ENCODE measurements around the gene NPTX1.

Gene NPTX1

DNA sequence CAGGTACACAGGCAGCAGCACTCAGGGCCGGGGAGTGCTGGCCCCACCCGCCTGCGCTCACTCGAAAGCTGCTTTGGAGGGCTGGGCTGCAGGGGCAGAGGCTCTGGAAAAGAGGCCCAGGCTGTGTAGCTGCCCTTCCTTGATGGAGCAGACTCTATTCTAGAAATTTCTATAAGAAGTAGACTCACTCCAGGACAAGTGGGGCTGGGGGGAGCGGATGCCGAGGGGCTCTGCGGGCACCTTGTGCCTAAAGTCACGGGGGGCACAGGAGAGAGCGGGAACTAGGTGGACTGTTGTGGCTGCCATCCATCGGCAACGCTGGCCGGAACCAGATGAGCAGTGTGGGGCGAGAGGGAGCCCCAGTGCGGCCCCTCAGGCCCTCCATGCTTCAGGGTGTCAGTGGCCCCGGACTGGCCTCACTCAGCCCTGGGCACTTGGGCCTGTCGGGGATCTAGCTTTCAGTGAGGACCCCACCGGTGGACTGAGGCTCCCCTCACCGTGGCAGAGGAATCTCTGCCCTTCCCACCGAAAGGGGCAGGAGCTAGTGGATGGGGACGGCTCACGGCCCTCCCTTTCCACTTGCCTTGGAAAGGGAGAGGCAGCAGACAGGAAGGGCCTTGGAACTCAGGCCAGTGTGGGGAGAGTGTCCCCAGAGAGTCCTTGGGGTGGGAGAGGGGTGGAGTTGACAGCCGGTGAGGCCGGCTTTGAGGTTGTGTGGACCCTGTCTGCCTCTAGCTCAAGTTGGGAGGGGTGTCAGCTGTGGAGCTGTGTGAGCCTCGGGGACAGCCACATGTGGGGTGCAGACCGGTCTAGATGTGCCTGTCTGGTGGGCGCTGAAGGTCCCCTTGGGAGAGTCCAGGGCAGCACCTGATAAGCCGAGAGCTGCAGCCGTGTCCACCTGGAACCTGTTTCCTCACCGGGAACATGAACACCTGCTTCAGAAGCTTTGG lies 44.9 kb downstream of the NPTX1 start:
- FAIRE-seq (no peak), DNase-seq (ENCODE audit: extremely low spot score, insufficient read length, low read depth) (no peak)

GRCh38 chr17:80430446-80431245 lies 45.8 kb downstream of the NPTX1 start:
- FAIRE-seq (no peak), DNase-seq (ENCODE audit: extremely low spot score, insufficient read length, low read depth) (no peak)

DNA sequence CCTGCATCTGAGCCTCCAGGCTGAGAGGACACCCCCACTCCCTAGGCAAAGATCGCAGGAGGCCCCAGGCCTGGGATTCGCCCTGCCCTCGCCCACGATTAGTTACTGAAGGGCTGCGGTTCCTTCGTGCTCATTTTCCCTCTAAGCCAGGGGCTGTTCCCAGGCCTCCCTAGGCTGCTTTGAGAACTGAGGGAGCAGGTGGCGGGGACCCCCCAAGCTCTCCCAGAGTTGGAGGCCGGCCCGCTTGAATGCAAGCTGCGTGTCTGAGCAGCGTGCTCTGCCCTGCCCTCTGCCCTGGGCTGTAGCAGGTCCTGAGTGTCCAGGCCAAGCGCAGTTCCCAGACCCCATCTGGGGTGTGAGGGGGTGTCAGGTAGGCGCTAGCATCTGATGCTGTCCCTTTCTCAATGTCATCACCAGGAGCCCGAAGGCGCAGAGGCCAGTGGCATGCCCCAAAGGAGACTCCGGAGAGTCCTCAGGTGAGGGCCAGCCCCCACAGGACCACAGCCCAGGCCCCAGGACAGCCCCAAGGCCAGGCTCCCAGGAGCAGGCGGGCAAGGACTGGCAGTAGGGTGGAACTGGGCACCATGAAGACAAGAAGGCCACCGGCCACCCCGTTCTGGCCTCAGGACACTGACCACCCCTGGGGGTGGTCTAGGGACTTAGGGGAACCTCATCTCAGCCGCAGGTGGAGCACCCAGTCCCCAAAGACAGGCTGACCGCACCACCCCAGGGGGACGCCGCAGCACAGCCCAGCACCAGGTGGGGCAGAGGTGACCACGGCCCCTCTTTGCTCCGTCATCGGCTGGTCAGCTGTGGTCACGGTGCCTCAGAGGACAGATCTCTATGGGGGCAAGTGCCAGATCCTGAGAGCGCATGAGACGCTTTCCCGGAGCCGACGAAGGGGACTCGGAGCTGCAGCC lies 46.8 kb downstream of the NPTX1 start:
- FAIRE-seq, result no peak

DNA sequence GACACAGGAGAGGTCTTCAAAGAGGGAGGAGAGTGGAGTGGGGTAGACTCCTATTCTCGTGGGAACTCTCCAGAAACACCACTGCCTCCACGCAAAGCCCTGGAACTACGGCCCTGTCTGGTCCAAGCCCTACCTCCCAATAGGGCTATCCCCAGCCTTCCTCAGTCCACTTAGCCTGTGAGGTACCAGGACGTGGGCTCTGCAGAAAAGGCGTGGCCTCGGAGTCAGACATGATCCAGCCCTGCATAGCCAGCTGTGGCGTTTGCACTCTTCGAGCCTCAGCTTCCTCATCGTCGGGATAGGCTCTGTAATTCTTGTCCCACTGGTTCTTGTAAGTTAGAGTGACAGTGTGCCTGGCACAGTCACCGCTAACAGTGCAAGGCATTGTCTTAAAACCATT lies 47.6 kb downstream of the NPTX1 start:
- no peak for DNase-seq (ENCODE audit: extremely low spot score, insufficient read length, low read depth)
- no peak for FAIRE-seq

More for the DNA sequence above, 46.8 kb downstream of the NPTX1 start:
- no peak for DNase-seq (ENCODE audit: extremely low spot score, insufficient read length, low read depth)

GRCh38 chr17:80428363-80428762 lies 48.0 kb downstream of the NPTX1 start:
- FAIRE-seq, result no peak
- no peak for DNase-seq (ENCODE audit: extremely low spot score, insufficient read length, low read depth)

DNA sequence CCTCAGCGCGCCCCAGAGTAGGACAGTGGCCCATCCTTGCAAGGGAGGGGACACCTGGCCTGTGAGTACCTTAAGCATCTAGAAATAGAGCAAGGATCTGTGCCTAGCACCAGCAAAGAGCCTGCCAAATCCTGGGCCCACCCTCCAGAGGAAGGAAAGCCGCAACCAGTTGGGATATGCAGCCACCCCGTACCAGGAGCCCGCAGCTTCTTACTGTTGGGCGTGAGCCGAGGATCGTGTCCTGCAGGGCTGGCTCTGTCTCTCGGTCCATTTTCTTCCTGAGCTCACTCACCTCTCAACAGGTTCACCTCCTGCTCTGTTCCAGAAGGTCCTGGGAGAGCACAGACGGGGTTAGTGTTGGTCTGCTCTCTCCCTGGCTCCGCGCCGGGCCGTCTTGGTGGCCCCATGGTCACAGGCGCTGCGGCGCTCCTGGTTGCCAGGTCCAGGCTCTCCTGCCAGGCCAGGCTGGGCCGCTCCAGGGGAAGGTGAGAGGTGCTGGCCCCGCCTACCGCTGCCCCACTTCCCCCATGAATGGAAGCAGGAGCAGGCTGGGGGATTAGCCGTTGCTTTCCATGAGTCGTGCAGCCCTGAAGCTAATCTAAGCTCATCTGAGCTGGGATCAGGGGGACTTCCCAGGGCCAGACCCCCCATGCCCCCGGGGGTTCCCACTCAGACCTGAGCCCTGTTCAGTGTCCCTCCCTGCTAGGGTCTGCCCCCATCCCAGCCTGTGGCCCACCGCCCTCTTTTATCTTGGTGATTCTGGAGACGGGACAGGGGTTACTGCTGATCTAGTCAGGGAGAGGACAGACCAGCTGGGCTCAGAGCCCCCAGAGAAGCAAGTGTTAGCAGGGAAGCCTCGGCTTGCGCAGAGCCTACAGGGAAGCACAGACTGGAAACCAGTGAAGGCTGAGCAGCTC lies 48.8 kb downstream of the NPTX1 start:
- no peak for FAIRE-seq
- no peak for DNase-seq (ENCODE audit: extremely low spot score, insufficient read length, low read depth)

- FAIRE-seq, result peak; percentile 90
- peak; percentile 89 for DNase-seq (ENCODE audit: extremely low spot score, insufficient read length, low read depth)
These were observed 49.6 kb downstream of the NPTX1 start for GRCh38 chr17:80426671-80427326.

DNA sequence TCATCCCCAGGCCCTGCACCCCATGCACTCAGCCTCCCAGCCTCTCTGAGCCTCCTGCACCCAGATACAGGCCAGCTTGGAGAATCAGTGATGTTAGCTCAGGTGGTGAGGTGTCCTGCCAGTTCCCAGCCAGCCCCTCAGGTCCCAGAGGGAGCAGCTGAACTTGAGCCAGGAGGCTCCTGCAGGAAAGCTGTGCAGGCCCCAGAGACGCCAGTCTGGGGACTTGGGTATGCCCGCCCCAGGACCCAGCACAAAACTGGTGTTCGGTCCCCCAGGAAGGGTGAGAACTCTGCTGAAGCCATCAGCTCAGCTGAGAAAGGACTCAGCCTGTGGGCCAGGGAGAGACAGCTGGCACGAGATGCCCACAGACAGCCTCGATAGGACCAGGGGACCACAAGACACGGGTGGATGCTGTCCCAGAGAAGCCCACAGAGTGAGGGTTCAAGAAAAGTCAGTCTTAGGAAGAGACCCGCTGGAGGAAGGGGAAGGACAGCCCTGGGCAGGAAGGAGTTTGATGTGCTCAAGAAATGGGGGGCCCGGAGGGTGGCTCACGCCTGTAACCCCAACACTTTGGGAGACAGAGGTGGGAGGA lies 50.5 kb downstream of the NPTX1 start:
- DNase-seq (ENCODE audit: extremely low spot score, insufficient read length, low read depth), result no peak
- no peak for FAIRE-seq

DNA sequence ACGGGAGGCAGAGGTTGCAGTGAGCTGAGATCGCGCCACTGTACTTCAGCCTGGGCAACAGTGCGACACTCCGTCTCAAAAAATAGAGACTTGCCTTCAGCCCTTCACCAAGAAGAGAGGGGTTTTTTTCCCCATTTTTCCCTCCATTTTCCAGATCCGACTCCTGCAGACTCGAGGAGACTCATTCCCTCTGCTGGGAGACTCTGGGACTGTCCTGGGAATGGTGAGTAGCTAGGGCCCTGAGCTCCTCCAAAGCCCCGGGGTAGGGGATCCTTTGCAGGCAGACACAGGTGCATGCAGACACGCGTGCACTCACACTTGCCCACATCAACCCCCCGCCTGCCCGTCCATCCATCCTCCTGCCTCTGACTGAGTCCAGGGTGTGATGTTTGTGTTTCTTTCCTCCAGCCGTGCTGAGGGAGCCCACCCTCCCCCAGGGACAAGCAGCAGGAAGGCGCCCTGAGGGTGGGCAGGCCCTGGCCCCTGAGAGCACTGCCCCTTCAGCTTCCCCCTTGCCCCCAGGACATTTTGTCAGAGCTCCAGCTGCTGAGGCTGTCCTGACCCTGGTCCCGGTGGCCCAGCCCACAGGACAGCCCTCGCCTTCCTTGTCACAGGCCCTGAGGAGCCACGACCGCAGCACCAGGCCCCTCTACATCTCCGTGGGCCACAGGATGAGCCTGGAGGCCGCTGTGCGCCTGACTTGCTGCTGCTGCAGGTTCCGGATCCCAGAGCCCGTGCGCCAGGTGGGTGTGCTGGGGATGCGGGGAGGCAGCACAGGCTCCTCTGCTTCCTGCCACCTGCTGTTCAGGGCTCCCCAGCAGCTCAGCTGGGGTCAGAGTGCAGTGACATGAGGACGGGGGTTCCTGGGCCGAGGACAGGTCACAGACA lies 51.3 kb downstream of the NPTX1 start:
- no peak for DNase-seq (ENCODE audit: extremely low spot score, insufficient read length, low read depth)

GRCh38 chr17:80424261-80424660 lies 52.1 kb downstream of the NPTX1 start:
- FAIRE-seq, result no peak
- no peak for DNase-seq (ENCODE audit: extremely low spot score, insufficient read length, low read depth)

More for the DNA sequence above, 51.3 kb downstream of the NPTX1 start:
- FAIRE-seq, result no peak

DNA sequence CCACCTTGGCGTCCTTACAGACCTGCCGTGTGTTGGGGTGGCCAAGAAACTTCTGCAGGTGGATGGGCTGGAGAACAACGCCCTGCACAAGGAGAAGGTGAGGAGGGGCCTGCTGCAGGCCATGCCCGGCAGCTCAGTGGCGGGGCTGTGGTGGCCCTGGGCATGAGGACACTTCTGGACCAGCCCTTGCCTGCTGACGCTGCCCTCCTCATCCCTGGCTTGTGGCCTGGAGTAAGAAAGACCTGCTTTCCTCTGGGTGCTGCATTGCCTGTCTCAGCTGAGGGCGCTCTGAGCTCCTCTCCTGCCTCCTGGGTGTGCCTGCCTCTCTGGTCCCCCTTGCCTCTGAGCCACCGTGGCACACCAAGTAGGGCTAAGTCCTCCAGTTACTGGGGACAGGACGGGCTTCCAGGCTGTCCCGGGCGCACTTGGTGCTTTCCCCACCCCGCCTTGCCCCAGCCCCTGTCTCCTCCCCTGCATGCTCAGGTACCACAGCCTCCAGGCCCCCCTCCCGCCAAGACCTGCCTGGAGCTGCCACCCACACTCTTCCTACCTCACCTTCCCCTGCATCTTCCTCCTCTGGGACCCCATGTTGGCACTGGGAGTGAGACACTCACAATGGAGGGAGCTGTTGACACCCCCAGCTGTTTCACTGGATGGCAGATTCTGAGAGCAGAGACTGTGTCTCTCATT lies 52.7 kb downstream of the NPTX1 start:
- DNase-seq (ENCODE audit: extremely low spot score, insufficient read length, low read depth) (no peak), FAIRE-seq (no peak)

GRCh38 chr17:80422981-80423380 lies 53.4 kb downstream of the NPTX1 start:
- DNase-seq (ENCODE audit: extremely low spot score, insufficient read length, low read depth) (no peak), FAIRE-seq (no peak)

GRCh38 chr17:80422276-80422675 lies 54.1 kb downstream of the NPTX1 start:
- FAIRE-seq, result no peak
- DNase-seq (ENCODE audit: extremely low spot score, insufficient read length, low read depth), result no peak

DNA sequence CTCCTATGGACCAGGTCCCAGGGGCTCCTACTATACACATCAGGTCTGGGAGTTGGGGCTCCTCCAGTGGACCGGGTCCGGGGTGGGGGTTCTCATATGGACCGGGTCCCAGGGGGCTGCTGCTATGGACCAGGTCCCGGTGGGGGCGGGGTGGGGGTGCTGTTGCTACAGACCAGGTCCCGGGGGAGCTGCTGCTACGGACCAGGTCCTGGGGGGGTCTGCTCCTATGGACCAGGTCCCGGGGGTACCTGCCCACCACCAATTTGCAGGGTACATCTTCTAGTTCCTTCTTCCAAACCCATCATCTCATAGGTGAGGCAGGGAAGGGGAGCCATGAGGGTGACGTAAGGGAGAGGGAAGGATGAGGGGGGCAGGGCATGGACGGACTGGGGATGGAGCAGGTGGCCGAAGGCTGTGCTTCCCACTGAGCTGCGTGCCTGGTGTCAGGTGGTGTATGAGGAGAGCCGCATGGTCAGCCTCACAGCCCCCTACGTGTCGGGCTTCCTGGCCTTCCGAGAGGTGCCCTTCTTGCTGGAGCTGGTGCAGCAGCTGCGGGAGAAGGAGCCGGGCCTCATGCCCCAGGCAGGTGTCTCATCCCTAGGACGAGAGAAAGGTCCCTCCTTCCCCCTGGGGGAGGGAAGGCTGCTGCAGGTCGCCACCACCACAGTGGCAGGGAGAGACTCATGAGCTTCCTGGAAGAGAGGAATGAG lies 54.9 kb downstream of the NPTX1 start:
- FAIRE-seq, result no peak
- DNase-seq (ENCODE audit: extremely low spot score, insufficient read length, low read depth), result no peak

DNA sequence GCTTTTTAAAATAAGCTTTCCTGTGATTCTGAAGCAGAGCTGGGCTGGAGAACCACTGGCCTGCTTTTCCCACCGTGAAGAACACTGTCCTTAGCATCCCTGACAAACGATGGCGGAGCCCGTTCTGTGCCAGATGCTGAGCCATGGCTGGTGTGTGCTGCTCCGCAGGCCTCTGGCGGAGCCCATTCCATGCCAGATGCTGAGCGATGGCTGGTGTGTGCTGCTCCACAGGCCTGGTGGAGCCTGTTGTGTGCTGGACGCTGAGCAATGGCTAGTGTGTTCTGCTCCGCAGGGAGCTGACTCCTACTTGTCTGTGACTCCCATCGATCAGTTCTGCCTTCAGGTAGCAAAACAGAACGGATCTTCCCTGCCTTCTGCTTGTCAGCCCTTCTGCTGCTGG lies 57.2 kb downstream of the NPTX1 start:
- FAIRE-seq (no peak), DNase-seq (ENCODE audit: extremely low spot score, insufficient read length, low read depth) (no peak)

DNA sequence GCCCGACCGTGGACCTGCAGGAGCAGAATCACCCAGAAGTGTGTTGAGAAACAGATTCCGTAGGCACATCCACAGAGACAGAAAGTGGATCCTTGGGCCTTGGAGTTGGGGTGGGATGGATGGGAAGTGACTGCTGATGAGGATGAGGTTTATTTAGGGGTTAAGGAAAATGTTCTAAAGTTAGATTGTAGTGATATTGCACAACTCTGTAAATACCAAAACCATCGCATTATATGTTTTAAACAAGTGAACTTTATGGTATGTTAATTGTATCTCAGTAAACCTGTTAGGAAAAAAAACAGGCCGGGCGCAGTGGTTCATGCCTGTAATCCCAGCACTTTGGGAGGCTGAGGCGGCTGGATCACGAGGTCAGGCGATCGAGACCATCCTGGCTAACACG lies 57.8 kb downstream of the NPTX1 start:
- DNase-seq (ENCODE audit: extremely low spot score, insufficient read length, low read depth), result no peak
- FAIRE-seq, result no peak
